ENCODE results near the gene SLC39A2.
"Not testable (repeated sequence)": the region's sequence is repeated elsewhere in the genome, so short reads cannot be mapped to it uniquely, and the experiment has no call there.

SLC39A2 gene

DNA sequence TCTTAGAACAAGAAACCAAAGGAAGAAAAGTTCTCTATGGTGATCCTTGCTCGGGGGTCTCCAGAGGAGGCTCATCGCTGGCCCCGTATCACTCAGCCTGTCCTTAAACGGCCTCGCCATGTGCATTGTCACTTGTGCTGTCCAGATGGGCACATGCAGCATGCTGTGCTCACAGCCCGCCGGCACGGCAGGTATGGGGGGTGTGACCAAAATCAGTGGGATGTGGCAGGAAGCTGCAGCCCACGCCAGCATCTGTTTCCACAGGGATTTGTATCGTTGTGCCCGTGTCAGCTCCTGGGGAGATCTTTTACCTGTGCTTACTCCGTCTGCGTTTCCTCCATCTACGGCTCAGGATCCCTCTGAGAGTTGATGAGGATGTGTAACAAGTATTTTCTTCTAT lies 2.6 kb upstream of the SLC39A2 start:
- no peak overlapping the region for H3K4me3 ChIP-seq (ENCODE audit: low read depth, low read length)
- no peak for TF ChIP-seq CTCF (IDR thresholded peaks at IDR 0.05; ENCODE audit: low read depth, low read length)
- no peak for DNase-seq (ENCODE audit: low read depth, low spot score)
- in situ Hi-C loops (cut with HindIII; ENCODE audit: low sequenced_read_pairs): no loop called here

DNA sequence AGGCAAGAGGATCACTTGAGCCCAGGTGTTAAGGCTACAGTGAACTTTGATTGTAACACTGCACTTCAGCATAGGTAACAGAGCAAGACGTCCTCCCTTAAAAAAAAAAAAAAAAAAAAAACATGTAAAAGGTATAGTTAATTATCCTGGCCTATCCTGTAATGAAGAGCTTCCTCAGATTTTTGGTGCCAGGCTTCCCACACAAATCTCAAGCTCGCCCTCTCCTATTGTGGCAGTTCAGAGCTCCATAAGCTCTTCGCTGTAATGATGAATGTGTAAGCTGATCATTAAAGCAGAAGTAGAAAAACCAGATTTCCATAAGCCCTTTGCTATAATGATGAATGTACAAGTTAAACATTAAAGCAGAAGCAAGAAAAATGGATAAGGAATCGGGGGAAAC lies 2.0 kb upstream of the SLC39A2 start:
- in situ Hi-C loops (cut with HindIII; ENCODE audit: low sequenced_read_pairs): no loop called here
- no peak for TF ChIP-seq CTCF (IDR thresholded peaks at IDR 0.05; ENCODE audit: low read depth, low read length)
- H3K4me3 ChIP-seq (ENCODE audit: low read depth, low read length): no peak overlapping the region
- DNase-seq (ENCODE audit: low read depth, low spot score): no peak

DNA sequence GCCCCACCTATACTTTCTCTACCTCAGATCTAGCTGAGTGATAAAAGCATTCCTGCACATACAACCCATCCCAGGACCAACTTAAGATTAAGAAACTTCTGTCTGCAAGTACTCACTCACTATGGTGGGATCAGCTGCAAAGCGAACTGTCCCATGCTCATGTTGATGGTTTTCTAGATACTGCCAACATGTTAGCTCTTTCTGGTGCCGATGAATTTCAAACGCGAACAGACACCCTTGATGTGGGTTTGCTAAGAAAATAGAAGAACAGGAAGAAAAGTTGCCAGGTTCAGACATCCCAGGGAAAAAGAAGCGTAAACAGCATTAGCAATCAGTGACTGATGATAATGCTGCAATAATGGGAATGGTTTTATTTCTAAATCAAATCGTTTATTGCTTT lies 1.5 kb upstream of the SLC39A2 start:
- no peak for DNase-seq (ENCODE audit: low read depth, low spot score)
- H3K4me3 ChIP-seq (ENCODE audit: low read depth, low read length): no peak overlapping the region
- in situ Hi-C loops (cut with HindIII; ENCODE audit: low sequenced_read_pairs): no loop called here
- no peak for TF ChIP-seq CTCF (IDR thresholded peaks at IDR 0.05; ENCODE audit: low read depth, low read length)

DNA sequence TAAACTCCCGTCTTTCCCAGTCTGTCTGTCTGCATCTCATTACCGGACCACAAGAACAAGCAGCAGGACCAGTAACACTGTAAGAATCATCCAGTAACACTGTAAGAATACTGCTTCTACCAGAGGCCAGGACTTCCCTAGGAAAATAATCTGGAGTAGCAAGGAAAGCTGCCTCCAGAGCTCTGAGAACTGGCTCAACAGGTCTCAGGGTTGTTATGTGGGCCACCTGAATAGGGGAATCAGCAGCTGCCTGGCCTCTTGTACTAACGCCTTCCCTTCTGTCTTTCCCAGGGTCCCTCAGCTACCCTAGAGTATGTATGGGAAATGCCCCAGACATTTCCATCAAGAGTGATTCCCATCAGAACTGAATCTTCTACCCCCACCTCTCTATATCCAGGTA lies 954 bp upstream of the SLC39A2 start:
- no peak overlapping the region for H3K4me3 ChIP-seq (ENCODE audit: low read depth, low read length)
- DNase-seq (ENCODE audit: low read depth, low spot score): no peak
- TF ChIP-seq CTCF (IDR thresholded peaks at IDR 0.05; ENCODE audit: low read depth, low read length): no peak
- in situ Hi-C loops (cut with HindIII; ENCODE audit: low sequenced_read_pairs): no loop called here

DNA sequence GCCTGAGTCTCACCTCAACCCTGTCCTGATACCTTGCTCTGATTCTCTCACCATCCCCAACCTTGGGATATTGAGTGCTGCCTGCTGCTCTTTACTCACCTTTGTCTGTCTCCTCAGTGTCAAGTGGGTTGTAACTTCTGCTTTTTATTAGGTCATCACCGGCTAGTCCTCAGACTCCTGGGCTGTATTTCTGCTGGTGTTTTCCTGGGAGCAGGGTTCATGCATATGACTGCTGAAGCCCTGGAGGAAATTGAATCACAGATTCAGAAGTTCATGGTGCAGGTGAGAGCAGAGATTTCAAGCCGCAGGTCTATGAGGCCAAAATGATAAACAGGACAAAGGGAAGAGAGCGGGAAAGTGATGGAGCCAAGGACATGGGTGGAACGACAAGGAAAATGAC lies 498 bp downstream of the SLC39A2 start:
- DNase-seq (ENCODE audit: low read depth, low spot score): no peak
- in situ Hi-C loops (cut with HindIII; ENCODE audit: low sequenced_read_pairs): no loop called here
- H3K4me3 ChIP-seq (ENCODE audit: low read depth, low read length): no peak overlapping the region
- no peak for TF ChIP-seq CTCF (IDR thresholded peaks at IDR 0.05; ENCODE audit: low read depth, low read length)

- DNase-seq (ENCODE audit: low read depth, low spot score): no peak
- no peak overlapping the region for H3K4me3 ChIP-seq (ENCODE audit: low read depth, low read length)
- TF ChIP-seq CTCF (IDR thresholded peaks at IDR 0.05; ENCODE audit: low read depth, low read length): no peak
- in situ Hi-C loops (cut with HindIII; ENCODE audit: low sequenced_read_pairs): no loop called here
Observed at GRCh38 chr14:21001218-21001617, 2.1 kb downstream of the SLC39A2 start.

DNA sequence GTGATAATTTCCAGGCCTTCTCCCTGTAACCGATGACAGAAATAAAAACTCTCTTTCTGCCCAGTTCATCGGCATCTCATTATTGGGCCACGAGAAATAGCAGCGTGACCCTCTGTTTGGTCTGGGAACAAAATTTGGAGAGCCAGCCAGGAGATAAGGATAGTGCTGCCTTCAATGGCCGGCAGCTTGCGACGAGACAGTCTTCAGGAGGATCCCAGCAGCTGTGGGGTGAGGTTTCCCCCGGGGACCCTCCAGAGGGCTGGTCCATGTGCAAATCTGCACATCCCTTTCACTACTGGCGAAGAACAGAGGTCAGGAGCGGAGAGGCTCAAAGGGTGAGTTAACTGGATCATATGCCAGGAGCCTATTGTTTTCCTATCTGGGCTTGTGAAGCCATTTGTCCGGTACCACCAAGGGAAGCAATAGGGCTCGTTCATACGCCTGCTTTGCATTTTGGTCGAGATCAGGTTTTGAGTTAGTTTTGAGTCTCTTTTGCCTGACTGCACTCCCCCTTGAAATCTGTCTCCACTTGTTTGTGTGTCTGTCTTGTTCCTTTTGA lies 4.8 kb downstream of the SLC39A2 start:
- TF ChIP-seq CTCF (IDR thresholded peaks at IDR 0.05; ENCODE audit: low read depth, low read length): no peak
- H3K4me3 ChIP-seq (ENCODE audit: low read depth, low read length): no peak overlapping the region
- DNase-seq (ENCODE audit: low read depth, low spot score): no peak
- in situ Hi-C loops (cut with HindIII; ENCODE audit: low sequenced_read_pairs): no loop called here

DNA sequence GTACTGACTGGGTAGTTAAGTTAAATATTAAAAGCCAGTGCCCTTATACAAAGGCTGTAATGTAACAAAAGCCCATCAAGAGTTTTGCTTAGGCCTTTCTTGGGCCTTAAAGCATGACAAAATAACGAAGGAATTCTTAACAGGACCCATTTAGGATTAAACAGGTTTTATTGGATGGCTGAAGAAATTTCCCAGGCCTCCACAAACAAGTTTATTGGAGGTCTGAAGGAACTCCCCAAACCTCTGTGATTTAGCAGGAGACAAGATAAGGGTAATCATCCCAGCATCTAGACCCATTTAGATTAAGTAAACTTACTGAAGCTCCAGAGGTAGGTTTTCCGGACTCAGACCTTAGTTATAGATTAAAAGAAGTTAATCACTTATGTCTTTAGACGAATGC lies 10.6 kb downstream of the SLC39A2 start:
- in situ Hi-C loops (cut with HindIII; ENCODE audit: low sequenced_read_pairs); DNase-seq (ENCODE audit: low read depth, low spot score): not testable (repeated sequence)

More for the DNA sequence above, 10.6 kb downstream of the SLC39A2 start:
- H3K4me3 ChIP-seq (ENCODE audit: low read depth, low read length): not testable (repeated sequence)

Data from astrocyte of the spinal cord (primary cell).